GM12878 (cell line): ENCODE data around the gene FKRP. TPM values are rescaled to one million over a fixed set of nuclear protein-coding genes. Genes with fewer than 3 reads are reported as not detected.

Experiments
- ATAC-seq: fragments of 200-7000 bp; cut with Tn5 transposase; 3 replicates; pipeline ENCODE4 v1.9.1; 2020; ENCODE audit warnings: mild to moderate bottlenecking, moderate library complexity
- BruUV-seq: library from RNA; stranded (reverse); fragments of 400-500 nt; replicated peaks from 2 replicates; lab custom pipeline; 2021; lab: Mats Ljungman, UMichigan
- CTCF ChIA-PET: fragments of 300-600 bp; sonication (Branson Sonifier 250); formaldehyde crosslinking; extraction: SDS; loops from one replicate; lab custom pipeline; 2021; ENCODE audit warnings: inconsistent platforms; lab: Yijun Ruan, JAX
- POLR2A ChIA-PET: fragments of 350-600 bp; formaldehyde crosslinking; extraction: SDS; loops from one replicate; lab custom pipeline; 2021; ENCODE audit warnings: inconsistent platforms; lab: Charles Lee
- RAD21 ChIA-PET: fragments of 300-600 bp; sonication (Branson Sonifier 250); formaldehyde crosslinking; loops from one replicate; lab custom pipeline; 2023; ENCODE audit warnings: antibody characterized with exemption; ENCODE audit not compliant: unreplicated experiment; lab: Charles Lee
- SMC1A ChIA-PET: fragments of 300-600 bp; sonication (Branson Sonifier 250); formaldehyde crosslinking; loops from one replicate; lab custom pipeline; 2023; ENCODE audit not compliant: unreplicated experiment, uncharacterized antibody; lab: Charles Lee
- DNase-seq: peaks from one replicate; pipeline ENCODE4 v3.0.0-alpha.2; 2011; ENCODE audit warnings: low read depth, low spot score
- FAIRE-seq: peaks from 3 replicates; lab custom pipeline; 2011; peaks lifted over from hg19 to GRCh38; lab: Jason Lieb, UNC
- H2AFZ ChIP-seq: 2 replicates; pipeline ENCODE4 v1.6.0; 2011; ENCODE audit warnings: low read depth, low read length, control low read depth; ENCODE audit not compliant: control insufficient read depth
- H3K27ac ChIP-seq: 2 replicates; pipeline ENCODE4 v1.5.1; 2011; ENCODE audit warnings: control low read depth; ENCODE audit not compliant: control insufficient read depth, insufficient read depth
- H3K27me3 ChIP-seq, 2 experiments: replicated peaks in 1 of 2; 2 replicates each; pipeline versions ENCODE4 v1.6.0 to v1.6.1; 2011; ENCODE audit warnings: low read length in 1 of 2; ENCODE audit not compliant: control insufficient read depth in 2 of 2, insufficient read depth in 2 of 2
- H3K36me3 ChIP-seq, 2 experiments: 2 replicates each; pipeline ENCODE4 v1.5.1; 2011; ENCODE audit warnings: low read length in 1 of 2; ENCODE audit not compliant: control insufficient read depth in 2 of 2, insufficient read depth in 2 of 2
- H3K4me1 ChIP-seq: 2 replicates; pipeline ENCODE4 v1.6.1; 2011; ENCODE audit warnings: mild to moderate bottlenecking, low read length, moderate library complexity, mixed read lengths; ENCODE audit not compliant: control insufficient read depth, insufficient read depth
- H3K4me2 ChIP-seq: 2 replicates; pipeline ENCODE4 v1.6.0; 2011; ENCODE audit warnings: control low read depth; ENCODE audit not compliant: control insufficient read depth, insufficient read depth
- H3K4me3 ChIP-seq: fragments of 200-600 bp; sonication (generic); 2 replicates; pipeline ENCODE4 v1.5.1; 2016
- H3K79me2 ChIP-seq: 2 replicates; pipeline ENCODE4 v1.6.0; 2011; ENCODE audit warnings: low read length; ENCODE audit not compliant: control insufficient read depth, insufficient read depth
- H3K9ac ChIP-seq: 2 replicates; pipeline ENCODE4 v1.8.0; 2011; ENCODE audit warnings: low read length, control low read depth, mixed read lengths; ENCODE audit not compliant: control insufficient read depth, insufficient read depth
- H3K9me3 ChIP-seq: replicated peaks from 3 replicates; pipeline ENCODE4 v1.5.1; 2011; ENCODE audit warnings: mild to moderate bottlenecking, low read length; ENCODE audit not compliant: control insufficient read depth, insufficient read depth
- H4K20me1 ChIP-seq: 2 replicates; pipeline ENCODE4 v1.6.0; 2011; ENCODE audit not compliant: control insufficient read depth, insufficient read depth
- ATF3 ChIP-seq: IDR thresholded peaks from 2 replicates; pipeline ENCODE4 v1.6.1; 2011; ENCODE audit warnings: low read depth, mild to moderate bottlenecking, low read length, moderate library complexity, borderline replicate concordance; ENCODE audit errors: extremely low read depth
- BCLAF1 ChIP-seq: fragments of 450-650 bp; IDR thresholded peaks from 2 replicates; pipeline ENCODE4 v1.6.1; 2017; ENCODE audit warnings: antibody characterized with exemption, mild to moderate bottlenecking, moderate library complexity
- BMI1 ChIP-seq: fragments of 450-650 bp; IDR thresholded peaks from 2 replicates; pipeline ENCODE4 v1.6.1; 2016; ENCODE audit warnings: mild to moderate bottlenecking, moderate library complexity, borderline replicate concordance
- FOXK2 ChIP-seq: fragments of 450-650 bp; IDR thresholded peaks from 2 replicates; pipeline ENCODE4 v1.6.1; 2017; ENCODE audit warnings: mild to moderate bottlenecking, moderate library complexity
- GABPA ChIP-seq: IDR thresholded peaks from 2 replicates; pipeline ENCODE4 v1.6.1; 2014; ENCODE audit warnings: antibody characterized with exemption, low read depth, mild to moderate bottlenecking, inconsistent platforms
- IKZF2 ChIP-seq, 2 experiments: fragments of 450-650 bp; IDR thresholded peaks; 2 replicates each; pipeline ENCODE4 v1.6.1; 2017; ENCODE audit warnings: mild to moderate bottlenecking in 2 of 2, moderate library complexity in 2 of 2
- KDM1A ChIP-seq: fragments of 200-600 bp; sonication (generic); IDR thresholded peaks from 2 replicates; pipeline ENCODE4 v1.6.1; 2016; ENCODE audit warnings: borderline replicate concordance
- MTA3 ChIP-seq: IDR thresholded peaks from 2 replicates; pipeline ENCODE4 v1.6.1; 2012; ENCODE audit warnings: low read length, inconsistent platforms, borderline replicate concordance
- POLR2AphosphoS5 ChIP-seq: IDR thresholded peaks from 2 replicates; pipeline ENCODE4 v1.6.1; 2011; ENCODE audit warnings: mild to moderate bottlenecking, low read length, inconsistent platforms
- POU2F2 ChIP-seq: IDR thresholded peaks from 3 replicates; pipeline ENCODE4 v1.6.1; 2011; ENCODE audit warnings: low read depth, mild to moderate bottlenecking, low read length, borderline replicate concordance
- RAD21 ChIP-seq: IDR thresholded peaks from 2 replicates; pipeline ENCODE4 v1.6.1; 2011; ENCODE audit warnings: mild to moderate bottlenecking, low read depth, low read length, moderate library complexity; ENCODE audit not compliant: insufficient read depth
- RCOR1 ChIP-seq: conservative IDR thresholded peaks from 2 replicates; pipeline ENCODE4 v1.6.1; 2012; ENCODE audit warnings: low read depth, low read length, improper control_type of control experiment
- TBL1XR1 ChIP-seq: IDR thresholded peaks from 2 replicates; pipeline ENCODE4 v1.6.1; 2012; ENCODE audit warnings: low read depth, low read length, improper control_type of control experiment
- TCF7 ChIP-seq: IDR thresholded peaks from 2 replicates; pipeline ENCODE4 v1.6.1; 2014; ENCODE audit warnings: antibody characterized with exemption, borderline replicate concordance
- ZBTB40 ChIP-seq: fragments of 450-650 bp; IDR thresholded peaks from 2 replicates; pipeline ENCODE4 v1.6.1; 2016; ENCODE audit warnings: mild to moderate bottlenecking, moderate library complexity, borderline replicate concordance
- ZNF622 ChIP-seq: fragments of 450-650 bp; IDR thresholded peaks from 2 replicates; pipeline ENCODE4 v1.6.1; 2017; ENCODE audit warnings: mild to moderate bottlenecking, inconsistent platforms
- ZZZ3 ChIP-seq: IDR thresholded peaks from 2 replicates; pipeline ENCODE4 v1.6.1; 2011; ENCODE audit warnings: low read depth; ENCODE audit not compliant: control insufficient read depth, insufficient read length
- WGBS: methylation state at CpG from one replicate; pipeline ENCODE4 v1.1.6; 2016; ENCODE audit warnings: low lambda C conversion rate; ENCODE audit not compliant: insufficient replicate concordance, insufficient coverage; ENCODE audit errors: missing lambda C conversion rate; 5-methylcytosine and 5-hydroxymethylcytosine counted together
- in situ Hi-C: fragments of 300-500 bp; cut with MboI; formaldehyde crosslinking; loops from 9 replicates; pipeline ENCODE4 v1.14.3; 2018; ENCODE audit warnings: mixed read lengths
- intact Hi-C: fragments of 100-400 bp; cut with micrococcal nuclease; formaldehyde crosslinking; loops from one replicate; pipeline ENCODE4 v1.14.2; 2022; ENCODE audit not compliant: unreplicated experiment
- polyA plus RNA-seq, 11 experiments: library from polyadenylated mRNA; depleted of rRNA in 4 of 11; unstranded in 6 of 11; stranded (reverse) in 5 of 11; fragments of >200 nt; fragmentation: Nextera tagmentation in 4 of 11; fragmentation: Illumina TruSeq in 1 of 11; extraction: Ambion mirVana in 4 of 11; extraction: Trizol in 1 of 11; gene quantifications; 1 replicate in 1 of 11; 2 replicates in 10 of 11; pipeline versions ENCODE4 v1.2.1 to v1.2.3, GENCODE V29; 2011 to 2016; ENCODE audit warnings: inconsistent platforms in 2 of 11, missing spikeins in 2 of 11, low read depth in 1 of 11
- total RNA-seq, 4 experiments: library from RNA; depleted of rRNA in 3 of 4; stranded (reverse); fragments of >200 nt in 3 of 4; fragmentation: Illumina TruSeq in 1 of 4; extraction: Trizol in 1 of 4; gene quantifications; 2 replicates each; pipeline versions ENCODE4 v1.2.1 to v1.2.3, GENCODE V29; 2013 to 2021

The FKRP gene
- total and polyA plus RNA-seq, 10 of the 15 experiments (the other 5 are each of a cell fraction or from before 2014, with no cell fraction given) = 1.3 to 14.1 (median 7.8) TPM

GRCh38 chr19:46725859-46726393 is 19.9 kb upstream of the FKRP start:
- Histone ChIP-seq H3K27ac (no peak overlapping the region), H3K4me3 (no peak overlapping the region), H3K36me3 (peaks cover 39 to 81% of the 10 kb centered on the region in 2 experiments; a peak in 3 of 4 replicates), H3K79me2 (peaks cover 3% of the 10 kb centered on the region; the same call in 1 of the 2 replicates), H3K9me3 (no peaks in the 10 kb centered on the region), H3K9ac (no peak overlapping the region), H3K27me3 (no peaks in the 10 kb centered on the region), H3K4me1 (no peaks in the 10 kb centered on the region; the same call in 1 of the 2 replicates), H4K20me1 (no peaks in the 10 kb centered on the region; the same call in 1 of the 2 replicates), H2AFZ (no peak overlapping the region), H3K4me2 (no peak overlapping the region)
- SMC1A ChIA-PET = no interaction called here
- no peak for FAIRE-seq
- intact Hi-C loops (loop anchor here (5.0 kb wide), 1 partner anchor 34 kb away; no protein-coding TSS in a partner anchor), in situ Hi-C loops (no loop called here)
- DNase-seq = no peak
- BruUV-seq = no TSS peak
- WGBS = 77% methylated on average over 9 of the region's 9 CpGs
- ATAC-seq = no peak
- RAD21 ChIA-PET = no interaction called here
- POLR2A ChIA-PET = no interaction called here
- CTCF ChIA-PET = no interaction called here
- TF ChIP-seq TCF7 = no peak
- no peak for TF ChIP-seq ZBTB40
- no peak for TF ChIP-seq IKZF2 (IDR thresholded peaks at IDR 0.05)
- TF ChIP-seq MTA3 = no peak
- TF ChIP-seq RAD21 = no peak
- no peak for TF ChIP-seq TBL1XR1
- TF ChIP-seq ZNF622 = no peak
- no peak for TF ChIP-seq ZZZ3
- TF ChIP-seq BCLAF1 = no peak
- TF ChIP-seq ATF3 = no peak
- no peak for TF ChIP-seq FOXK2
- no peak for TF ChIP-seq BMI1
- TF ChIP-seq GABPA = no peak
- TF ChIP-seq POLR2AphosphoS5 = no peak
- TF ChIP-seq RCOR1 = no peak
- TF ChIP-seq KDM1A = no peak
- TF ChIP-seq POU2F2 = no peak
